GM20000 (cell line): ENCODE results near the gene HDAC1.

Experiments used
- DNase-seq: peaks from one replicate; pipeline ENCODE4 v3.0.0; 2012; ENCODE audit warnings: low spot score
- TF ChIP-seq, protein P1 (sequence below): IDR thresholded peaks from 2 replicates; pipeline ENCODE4 v1.5.1; 2012; ENCODE audit warnings: mild to moderate bottlenecking, control low read depth; ENCODE audit errors: extremely low read depth, missing control alignments

The HDAC1 gene

DNA sequence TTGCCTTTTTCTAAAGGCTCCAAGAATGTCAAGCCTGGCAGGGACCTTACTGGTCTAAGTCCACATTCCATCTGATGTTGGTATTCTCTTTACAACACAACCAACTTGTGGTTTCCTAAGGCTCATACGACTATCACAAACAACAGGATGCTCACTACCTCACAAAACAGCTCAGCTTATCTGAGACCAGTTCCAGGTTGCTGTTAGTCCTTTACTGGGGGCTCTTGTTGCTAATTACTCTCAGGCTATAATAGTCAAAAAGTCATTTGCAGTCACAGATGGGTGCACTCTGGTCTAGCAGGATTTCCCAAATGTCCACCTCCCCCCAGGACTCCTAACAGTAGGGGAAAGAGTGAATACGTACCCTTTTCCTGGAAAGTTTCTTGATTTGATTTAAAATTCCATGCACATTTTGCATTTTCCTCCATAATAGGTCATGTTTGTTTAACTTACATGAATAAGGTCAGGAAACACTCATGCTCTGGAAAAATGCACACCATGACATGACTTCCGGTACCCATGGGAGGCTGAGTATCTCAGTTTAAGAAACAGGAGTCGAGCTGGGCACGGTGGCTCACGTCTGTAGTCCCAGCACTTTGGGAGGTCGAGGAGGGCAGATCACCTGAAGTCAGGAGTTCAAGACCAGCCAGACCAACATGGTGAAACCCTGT, 24.8 kb upstream of the HDAC1 start:
- DNase-seq: no peak
- TF ChIP-seq, protein P1, sequence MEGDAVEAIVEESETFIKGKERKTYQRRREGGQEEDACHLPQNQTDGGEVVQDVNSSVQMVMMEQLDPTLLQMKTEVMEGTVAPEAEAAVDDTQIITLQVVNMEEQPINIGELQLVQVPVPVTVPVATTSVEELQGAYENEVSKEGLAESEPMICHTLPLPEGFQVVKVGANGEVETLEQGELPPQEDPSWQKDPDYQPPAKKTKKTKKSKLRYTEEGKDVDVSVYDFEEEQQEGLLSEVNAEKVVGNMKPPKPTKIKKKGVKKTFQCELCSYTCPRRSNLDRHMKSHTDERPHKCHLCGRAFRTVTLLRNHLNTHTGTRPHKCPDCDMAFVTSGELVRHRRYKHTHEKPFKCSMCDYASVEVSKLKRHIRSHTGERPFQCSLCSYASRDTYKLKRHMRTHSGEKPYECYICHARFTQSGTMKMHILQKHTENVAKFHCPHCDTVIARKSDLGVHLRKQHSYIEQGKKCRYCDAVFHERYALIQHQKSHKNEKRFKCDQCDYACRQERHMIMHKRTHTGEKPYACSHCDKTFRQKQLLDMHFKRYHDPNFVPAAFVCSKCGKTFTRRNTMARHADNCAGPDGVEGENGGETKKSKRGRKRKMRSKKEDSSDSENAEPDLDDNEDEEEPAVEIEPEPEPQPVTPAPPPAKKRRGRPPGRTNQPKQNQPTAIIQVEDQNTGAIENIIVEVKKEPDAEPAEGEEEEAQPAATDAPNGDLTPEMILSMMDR: no peak

DNA sequence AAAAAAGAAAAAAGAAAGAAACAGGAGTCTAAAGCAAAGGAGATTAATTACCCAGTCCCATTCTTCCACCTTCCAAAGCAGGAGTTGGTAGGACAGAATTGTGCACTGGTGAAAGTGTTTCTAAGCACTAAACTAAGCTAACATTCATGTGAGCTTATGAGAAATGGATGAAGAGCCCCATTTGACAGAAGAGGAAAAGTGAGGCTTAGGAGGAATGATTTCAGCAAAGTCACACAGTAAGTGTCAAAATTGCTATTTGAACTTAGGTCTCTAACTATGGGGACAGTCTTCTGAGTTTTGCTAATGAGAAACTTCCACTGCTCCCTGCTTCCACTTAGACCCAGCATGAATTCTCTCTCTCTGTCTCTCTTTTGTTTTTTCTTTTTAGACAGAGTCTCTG, 22.1 kb upstream of the HDAC1 start:
- no peak for DNase-seq
- TF ChIP-seq, protein P1: no peak

GRCh38 chr1:32272557-32273390, 19.1 kb upstream of the HDAC1 start:
- TF ChIP-seq, protein P1: no peak
- no peak for DNase-seq

DNA sequence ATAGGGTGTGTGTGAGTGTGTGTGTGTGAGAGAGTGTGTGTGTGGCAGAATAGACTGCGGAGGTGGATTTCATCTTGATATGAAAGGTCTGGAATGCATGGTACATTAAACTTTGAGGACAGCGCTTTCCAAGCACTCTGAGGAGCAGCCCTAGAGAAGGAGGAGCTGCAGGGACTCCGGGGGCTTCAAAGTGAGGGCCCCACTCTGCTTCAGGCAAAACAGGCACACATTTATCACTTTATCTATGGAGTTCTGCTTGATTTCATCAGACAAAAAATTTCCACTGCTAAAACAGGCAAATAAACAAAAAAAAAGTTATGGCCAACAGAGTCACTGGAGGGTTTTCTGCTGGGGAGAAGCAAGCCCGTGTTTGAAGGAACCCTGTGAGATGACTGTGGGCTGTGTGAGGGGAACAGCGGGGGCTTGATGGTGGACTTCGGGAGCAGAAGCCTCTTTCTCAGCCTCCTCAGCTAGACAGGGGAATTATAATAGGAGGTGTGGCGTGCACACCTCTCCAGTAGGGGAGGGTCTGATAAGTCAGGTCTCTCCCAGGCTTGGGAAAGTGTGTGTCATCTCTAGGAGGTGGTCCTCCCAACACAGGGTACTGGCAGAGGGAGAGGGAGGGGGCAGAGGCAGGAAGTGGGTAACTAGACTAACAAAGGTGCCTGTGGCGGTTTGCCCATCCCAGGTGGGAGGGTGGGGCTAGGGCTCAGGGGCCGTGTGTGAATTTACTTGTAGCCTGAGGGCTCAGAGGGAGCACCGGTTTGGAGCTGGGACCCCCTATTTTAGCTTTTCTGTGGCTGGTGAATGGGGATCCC, 18.3 kb upstream of the HDAC1 start:
- TF ChIP-seq, protein P1: no peak
- no peak for DNase-seq

DNA sequence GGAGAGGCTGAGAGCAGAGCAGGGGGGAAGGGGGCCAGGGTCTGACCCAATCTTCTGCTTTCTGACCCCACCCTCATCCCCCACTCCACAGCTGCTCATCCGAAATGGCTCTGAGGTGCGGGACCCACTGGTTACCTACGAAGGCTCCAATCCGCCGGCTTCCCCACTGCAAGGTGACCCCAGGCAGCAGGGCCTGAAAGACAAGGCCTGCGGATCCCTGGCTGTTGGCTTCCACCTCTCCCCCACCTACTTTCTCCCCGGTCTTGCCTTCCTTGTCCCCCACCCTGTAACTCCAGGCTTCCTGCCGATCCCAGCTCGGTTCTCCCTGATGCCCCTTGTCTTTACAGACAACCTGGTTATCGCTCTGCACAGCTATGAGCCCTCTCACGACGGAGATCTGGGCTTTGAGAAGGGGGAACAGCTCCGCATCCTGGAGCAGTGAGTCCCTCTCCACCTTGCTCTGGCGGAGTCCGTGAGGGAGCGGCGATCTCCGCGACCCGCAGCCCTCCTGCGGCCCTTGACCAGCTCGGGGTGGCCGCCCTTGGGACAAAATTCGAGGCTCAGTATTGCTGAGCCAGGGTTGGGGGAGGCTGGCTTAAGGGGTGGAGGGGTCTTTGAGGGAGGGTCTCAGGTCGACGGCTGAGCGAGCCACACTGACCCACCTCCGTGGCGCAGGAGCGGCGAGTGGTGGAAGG, 17.1 kb upstream of the HDAC1 start:
- TF ChIP-seq, protein P1: no peak
- DNase-seq: no peak

DNA sequence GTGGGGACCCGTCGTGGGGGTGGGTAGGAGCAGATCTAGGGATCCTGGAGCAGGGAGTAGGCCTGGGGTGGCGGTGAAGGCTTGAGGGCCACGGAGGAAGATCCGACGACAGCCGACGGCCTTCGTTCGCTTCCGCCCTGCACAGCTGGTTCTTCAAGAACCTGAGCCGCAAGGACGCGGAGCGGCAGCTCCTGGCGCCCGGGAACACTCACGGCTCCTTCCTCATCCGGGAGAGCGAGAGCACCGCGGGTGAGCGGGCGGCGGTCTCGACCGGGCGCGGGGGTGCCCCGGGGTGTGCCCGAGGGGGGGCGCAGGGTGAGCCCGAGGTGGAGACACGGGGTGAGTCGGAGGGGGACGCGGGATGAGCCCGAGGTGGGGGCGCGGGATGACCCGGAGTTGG, 16.5 kb upstream of the HDAC1 start:
- TF ChIP-seq, protein P1: no peak
- no peak for DNase-seq
